ENCODE results near the gene RREB1.

- TF ChIP-seq EZH2phosphoT487 (IDR thresholded peaks at IDR 0.05; ENCODE audit: insufficient read depth, low read depth) (no peak), EZH2 (IDR thresholded peaks at IDR 0.05; ENCODE audit: insufficient read depth, poor library complexity, severe bottlenecking) (no peak)
Measured at GRCh38 chr6:7122684-7123083, 14.9 kb downstream of the RREB1 start.
